Chondrocyte (in vitro differentiated cells): ENCODE results near the gene HSD17B2. TPM values are rescaled to one million over a fixed set of nuclear protein-coding genes. Genes with fewer than 3 reads are reported as not detected.

Source experiments
- DNase-seq: peaks from one replicate; pipeline ENCODE4 v3.0.0; 2021; ENCODE audit warnings: mixed read lengths, low spot score
- H3K27ac Mint-ChIP-seq: one replicate; pipeline ENCODE4 v1.8.0; 2021; ENCODE audit warnings: mild to moderate bottlenecking, moderate library complexity, mixed read lengths; ENCODE audit not compliant: unreplicated experiment
- H3K27me3 Mint-ChIP-seq: 2 replicates; pipeline ENCODE4 v1.8.0; 2021; ENCODE audit warnings: low read depth, mixed read lengths
- H3K36me3 Mint-ChIP-seq: 2 replicates; pipeline ENCODE4 v1.8.0; 2021; ENCODE audit warnings: low read depth, mixed read lengths
- H3K4me1 Mint-ChIP-seq: 2 replicates; pipeline ENCODE4 v1.8.0; 2021; ENCODE audit warnings: low read depth, mild to moderate bottlenecking, mixed read lengths
- H3K4me3 Mint-ChIP-seq: one replicate; pipeline ENCODE4 v1.8.0; 2021; ENCODE audit warnings: mild to moderate bottlenecking, moderate library complexity, mixed read lengths; ENCODE audit not compliant: unreplicated experiment
- H3K9me3 Mint-ChIP-seq: 2 replicates; pipeline ENCODE4 v1.8.0; 2021; ENCODE audit warnings: low read depth, mixed read lengths
- total RNA-seq: library from RNA; stranded (reverse); gene quantifications from 3 replicates; pipeline ENCODE4 v1.2.1, GENCODE V29; 2021
- TF ChIP-seq, protein P1 (sequence below): fragments of 200-600 bp; sonication (generic); IDR thresholded peaks from 2 replicates; pipeline ENCODE4 v1.5.0; 2021; ENCODE audit warnings: antibody characterized with exemption, mild to moderate bottlenecking, moderate library complexity

Gene HSD17B2
- total RNA-seq, 1 donor from 2014 or later = not detected

DNA sequence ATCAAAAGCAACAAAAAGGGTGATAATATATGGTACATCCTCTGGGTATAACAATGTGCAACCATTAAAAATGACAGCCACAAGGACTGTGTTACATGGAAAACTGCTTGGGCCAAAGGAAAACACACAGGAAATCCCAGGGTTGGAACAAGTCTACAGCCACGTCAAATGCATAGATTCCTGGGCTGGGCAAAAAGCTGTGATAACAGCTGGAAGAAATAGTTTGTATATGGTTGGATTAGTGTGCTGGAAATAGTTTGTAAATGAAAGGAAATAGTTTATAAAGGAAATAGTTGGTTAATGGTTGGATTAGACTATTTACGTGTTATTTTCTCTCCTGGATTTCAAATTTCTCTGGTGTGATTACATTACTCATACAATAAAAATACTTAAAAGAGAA is 2.6 kb downstream of the HSD17B2 start:
- H3K36me3 Mint-ChIP-seq = no peaks in the 10 kb centered on the region
- H3K27ac Mint-ChIP-seq = no peak overlapping the region
- H3K27me3 Mint-ChIP-seq = peaks cover 37% of the 10 kb centered on the region
- no peak overlapping the region for H3K4me3 Mint-ChIP-seq
- TF ChIP-seq, protein P1, sequence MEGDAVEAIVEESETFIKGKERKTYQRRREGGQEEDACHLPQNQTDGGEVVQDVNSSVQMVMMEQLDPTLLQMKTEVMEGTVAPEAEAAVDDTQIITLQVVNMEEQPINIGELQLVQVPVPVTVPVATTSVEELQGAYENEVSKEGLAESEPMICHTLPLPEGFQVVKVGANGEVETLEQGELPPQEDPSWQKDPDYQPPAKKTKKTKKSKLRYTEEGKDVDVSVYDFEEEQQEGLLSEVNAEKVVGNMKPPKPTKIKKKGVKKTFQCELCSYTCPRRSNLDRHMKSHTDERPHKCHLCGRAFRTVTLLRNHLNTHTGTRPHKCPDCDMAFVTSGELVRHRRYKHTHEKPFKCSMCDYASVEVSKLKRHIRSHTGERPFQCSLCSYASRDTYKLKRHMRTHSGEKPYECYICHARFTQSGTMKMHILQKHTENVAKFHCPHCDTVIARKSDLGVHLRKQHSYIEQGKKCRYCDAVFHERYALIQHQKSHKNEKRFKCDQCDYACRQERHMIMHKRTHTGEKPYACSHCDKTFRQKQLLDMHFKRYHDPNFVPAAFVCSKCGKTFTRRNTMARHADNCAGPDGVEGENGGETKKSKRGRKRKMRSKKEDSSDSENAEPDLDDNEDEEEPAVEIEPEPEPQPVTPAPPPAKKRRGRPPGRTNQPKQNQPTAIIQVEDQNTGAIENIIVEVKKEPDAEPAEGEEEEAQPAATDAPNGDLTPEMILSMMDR = no peak
- H3K4me1 Mint-ChIP-seq = no peaks in the 10 kb centered on the region
- H3K9me3 Mint-ChIP-seq = no peaks in the 10 kb centered on the region
- no peak for DNase-seq

DNA sequence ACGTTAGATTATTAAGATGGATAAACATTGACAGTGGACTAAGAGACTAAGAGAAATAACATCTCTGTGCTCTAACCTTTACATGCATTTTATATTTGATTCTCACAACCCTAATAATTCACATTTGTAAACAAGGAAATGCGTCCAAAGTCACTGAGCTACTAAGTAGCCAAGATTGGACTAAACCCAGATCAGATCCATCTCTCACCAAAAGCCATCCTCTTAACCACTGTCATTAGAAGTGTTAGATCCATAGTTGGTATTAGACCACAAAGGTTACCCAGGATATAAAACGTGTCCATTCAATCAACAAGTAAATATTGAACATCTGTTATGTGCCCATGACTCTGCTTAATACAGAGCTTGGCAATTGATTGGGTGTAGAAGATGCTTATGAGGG is 5.2 kb downstream of the HSD17B2 start:
- H3K4me1 Mint-ChIP-seq = peaks cover 3% of the 10 kb centered on the region
- TF ChIP-seq, protein P1 = no peak
- DNase-seq = no peak
- no peaks in the 10 kb centered on the region for H3K9me3 Mint-ChIP-seq
- no peaks in the 10 kb centered on the region for H3K36me3 Mint-ChIP-seq
- H3K27me3 Mint-ChIP-seq = peaks cover 29% of the 10 kb centered on the region
- H3K27ac Mint-ChIP-seq = no peak overlapping the region
- no peak overlapping the region for H3K4me3 Mint-ChIP-seq

DNA sequence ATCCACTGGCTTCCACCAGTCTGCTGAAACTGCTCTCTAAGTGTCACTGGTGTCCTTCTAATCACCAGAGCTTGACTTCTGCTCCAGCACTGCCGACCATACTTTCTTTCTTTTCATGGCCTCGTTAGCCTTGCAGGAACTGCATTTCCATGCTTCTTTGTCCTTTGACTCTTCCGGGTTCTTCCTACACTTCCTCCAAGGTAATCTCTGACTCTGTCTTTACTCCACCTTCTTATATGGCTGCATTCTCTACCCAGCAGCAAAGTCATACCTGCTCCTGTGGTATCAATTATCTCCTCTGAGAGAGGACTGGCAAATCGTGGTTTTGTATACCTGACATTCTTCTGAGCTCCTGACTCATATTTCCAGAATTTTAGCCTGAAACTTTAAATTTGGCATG is 6.5 kb downstream of the HSD17B2 start:
- no peak for DNase-seq
- no peaks in the 10 kb centered on the region for H3K36me3 Mint-ChIP-seq
- peaks cover 3% of the 10 kb centered on the region for H3K4me1 Mint-ChIP-seq
- no peak overlapping the region for H3K27ac Mint-ChIP-seq
- H3K4me3 Mint-ChIP-seq = no peak overlapping the region
- H3K27me3 Mint-ChIP-seq = peaks cover 23% of the 10 kb centered on the region
- TF ChIP-seq, protein P1 = no peak
- H3K9me3 Mint-ChIP-seq = no peaks in the 10 kb centered on the region

DNA sequence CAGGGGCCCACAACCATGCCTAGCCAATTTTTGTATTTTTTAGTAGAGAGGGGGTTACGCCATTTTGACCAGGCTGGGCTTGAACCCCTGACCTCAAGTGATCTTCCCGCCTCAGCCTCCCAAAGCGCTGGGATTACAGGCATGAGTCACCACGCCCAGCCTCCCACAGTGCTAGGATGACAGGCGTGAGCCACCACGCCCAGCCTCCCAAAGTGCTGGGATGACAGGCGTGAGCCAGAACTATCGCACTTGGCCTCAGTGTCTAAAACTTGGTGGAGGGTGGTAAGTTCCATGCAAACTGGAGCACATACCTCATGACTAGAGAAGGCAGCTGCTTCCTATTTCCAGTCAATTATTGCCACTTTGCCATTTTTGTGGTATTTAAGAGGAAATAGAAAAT is 7.1 kb downstream of the HSD17B2 start:
- no peaks in the 10 kb centered on the region for H3K36me3 Mint-ChIP-seq

DNA sequence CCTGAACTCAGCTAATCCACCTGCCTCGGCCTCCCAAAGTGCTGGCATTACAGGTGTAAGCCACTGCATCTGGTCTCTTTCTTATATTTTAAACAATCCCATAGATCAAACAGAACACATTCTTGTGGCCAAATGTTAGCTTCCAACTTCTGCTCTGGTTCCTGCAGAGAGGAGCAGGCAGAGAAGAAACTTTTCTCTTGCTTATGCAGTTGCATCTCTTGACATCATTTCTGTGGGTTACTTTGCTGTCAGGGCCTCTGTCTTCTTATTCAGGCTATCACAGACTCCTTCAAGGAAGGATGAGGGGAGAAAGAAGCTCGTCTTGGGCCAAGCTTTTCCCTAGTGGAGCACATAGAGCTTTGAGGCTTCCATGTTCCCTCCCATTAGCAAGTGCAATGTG is 7.8 kb downstream of the HSD17B2 start:
- Mint-ChIP-seq H3K9me3 (no peaks in the 10 kb centered on the region), H3K27me3 (peaks cover 35% of the 10 kb centered on the region), H3K36me3 (no peaks in the 10 kb centered on the region), H3K4me1 (peaks cover 3% of the 10 kb centered on the region), H3K4me3 (no peak overlapping the region), H3K27ac (no peak overlapping the region)
- no peak for DNase-seq
- TF ChIP-seq, protein P1 = no peak

More for the DNA sequence above, 7.1 kb downstream of the HSD17B2 start:
- Mint-ChIP-seq H3K4me1 (peaks cover 3% of the 10 kb centered on the region), H3K9me3 (no peaks in the 10 kb centered on the region), H3K27ac (no peak overlapping the region), H3K27me3 (peaks cover 28% of the 10 kb centered on the region), H3K4me3 (no peak overlapping the region)
- DNase-seq = no peak
- TF ChIP-seq, protein P1 = no peak
